ENCODE measurements around the gene BLOC1S4.

- TF ChIP-seq EZH2phosphoT487 (IDR thresholded peaks at IDR 0.05; ENCODE audit: insufficient read depth, low read depth) = no peak
- TF ChIP-seq EZH2 (IDR thresholded peaks at IDR 0.05; ENCODE audit: insufficient read depth, poor library complexity, severe bottlenecking) = no peak
Observed at GRCh38 chr4:6765703-6766102, 49.7 kb downstream of the BLOC1S4 start.

Measured in GM23248 (cell line).